Fibroblast of pulmonary artery (primary cell): Measurements from ENCODE around the gene FSTL5.

Experiments
- DNase-seq: peaks from one replicate; pipeline ENCODE4 v3.0.0-alpha.2; 2010; ENCODE audit warnings: low read depth
- H3K4me3 ChIP-seq: replicated peaks from 2 replicates; pipeline ENCODE4 v1.5.1; 2011; ENCODE audit warnings: low read depth, mild to moderate bottlenecking, control low read depth, low read length, moderate library complexity
- TF ChIP-seq, protein P1 (sequence below): IDR thresholded peaks from 2 replicates; pipeline ENCODE4 v1.5.1; 2011; ENCODE audit warnings: mild to moderate bottlenecking, control low read depth, low read length, inconsistent platforms; ENCODE audit errors: missing control alignments

Gene FSTL5

DNA sequence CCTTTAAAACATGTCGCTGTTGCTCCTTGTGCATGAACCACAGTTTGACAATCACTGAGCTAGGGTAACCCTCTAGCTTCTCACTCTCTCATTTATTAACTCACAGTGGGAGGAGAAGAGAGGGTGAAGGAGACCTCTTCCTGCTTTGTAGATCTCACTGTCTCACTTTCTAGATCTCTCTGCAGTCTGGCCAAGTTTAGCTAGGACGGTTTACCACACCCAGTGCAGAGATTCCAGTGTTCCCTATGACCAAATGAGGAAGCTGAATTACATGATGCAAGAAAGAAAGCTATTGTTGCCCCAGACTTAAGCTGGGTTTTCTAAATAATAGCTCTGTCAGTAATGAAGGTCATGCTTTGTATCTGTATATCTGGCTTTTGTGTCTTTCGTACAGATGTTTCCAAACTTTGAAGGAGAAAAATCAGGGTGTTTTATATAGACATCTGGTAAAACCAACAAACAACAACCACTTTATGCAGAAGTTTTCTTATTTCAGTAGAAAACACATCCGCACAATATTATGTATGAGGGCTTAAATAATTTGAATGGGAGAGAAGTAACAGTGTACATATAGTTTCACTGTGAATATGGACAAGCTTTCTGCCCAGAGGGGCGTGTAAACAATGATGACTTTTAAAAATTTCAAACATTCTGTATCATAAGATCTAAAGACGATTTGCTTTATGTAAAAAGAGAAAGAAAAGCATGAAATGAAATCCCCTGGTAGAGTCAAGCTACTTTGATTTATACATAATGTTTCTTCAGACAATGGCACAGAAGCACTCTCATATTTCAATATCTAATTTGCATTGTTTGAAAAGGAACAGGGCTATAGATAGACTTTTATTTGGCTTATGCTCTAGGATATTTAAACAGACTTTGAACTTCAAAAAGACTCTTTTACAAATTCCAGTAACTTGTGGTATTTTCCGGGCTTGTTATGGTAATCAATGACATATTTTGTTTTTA, 582.3 kb downstream of the FSTL5 start:
- H3K4me3 ChIP-seq = no peak overlapping the region
- DNase-seq = peak; percentile 14

DNA sequence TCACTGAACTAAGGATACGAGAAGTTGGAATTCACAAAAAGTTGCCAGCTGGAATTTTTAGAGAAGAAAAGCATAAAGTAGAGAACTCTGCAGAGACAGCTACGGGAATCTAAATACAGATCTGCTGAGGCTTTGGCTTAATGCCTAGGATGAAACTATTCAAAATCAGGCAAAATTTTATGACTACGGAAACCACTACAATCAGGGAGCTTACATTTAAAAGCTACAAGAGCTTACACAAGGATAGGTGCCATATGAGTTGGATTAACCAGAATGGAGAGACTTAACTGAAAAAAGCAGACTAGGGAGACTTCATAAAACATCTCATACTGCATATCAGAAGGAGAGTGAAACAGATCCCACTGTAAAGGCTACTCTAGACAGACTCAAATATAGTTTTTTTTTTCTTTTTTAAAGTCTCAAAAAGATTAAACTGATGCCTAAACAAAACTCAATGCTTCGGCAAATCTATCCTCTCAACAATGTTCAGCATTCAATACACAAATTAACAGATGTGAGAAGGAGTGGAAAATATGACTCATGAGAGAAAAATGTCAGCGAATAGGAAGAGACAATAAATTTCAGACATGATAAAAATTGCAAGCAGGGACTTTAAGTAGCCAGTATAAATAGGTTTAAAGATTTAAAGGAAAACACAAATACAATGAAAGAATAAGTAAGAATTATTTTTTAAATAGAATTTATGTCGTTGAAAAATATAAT, 586.1 kb downstream of the FSTL5 start:
- DNase-seq = peak; percentile 60
- H3K4me3 ChIP-seq = no peak overlapping the region
- TF ChIP-seq, protein P1, sequence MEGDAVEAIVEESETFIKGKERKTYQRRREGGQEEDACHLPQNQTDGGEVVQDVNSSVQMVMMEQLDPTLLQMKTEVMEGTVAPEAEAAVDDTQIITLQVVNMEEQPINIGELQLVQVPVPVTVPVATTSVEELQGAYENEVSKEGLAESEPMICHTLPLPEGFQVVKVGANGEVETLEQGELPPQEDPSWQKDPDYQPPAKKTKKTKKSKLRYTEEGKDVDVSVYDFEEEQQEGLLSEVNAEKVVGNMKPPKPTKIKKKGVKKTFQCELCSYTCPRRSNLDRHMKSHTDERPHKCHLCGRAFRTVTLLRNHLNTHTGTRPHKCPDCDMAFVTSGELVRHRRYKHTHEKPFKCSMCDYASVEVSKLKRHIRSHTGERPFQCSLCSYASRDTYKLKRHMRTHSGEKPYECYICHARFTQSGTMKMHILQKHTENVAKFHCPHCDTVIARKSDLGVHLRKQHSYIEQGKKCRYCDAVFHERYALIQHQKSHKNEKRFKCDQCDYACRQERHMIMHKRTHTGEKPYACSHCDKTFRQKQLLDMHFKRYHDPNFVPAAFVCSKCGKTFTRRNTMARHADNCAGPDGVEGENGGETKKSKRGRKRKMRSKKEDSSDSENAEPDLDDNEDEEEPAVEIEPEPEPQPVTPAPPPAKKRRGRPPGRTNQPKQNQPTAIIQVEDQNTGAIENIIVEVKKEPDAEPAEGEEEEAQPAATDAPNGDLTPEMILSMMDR = no peak

More for the DNA sequence above, 582.3 kb downstream of the FSTL5 start:
- TF ChIP-seq, protein P1 = no peak

DNA sequence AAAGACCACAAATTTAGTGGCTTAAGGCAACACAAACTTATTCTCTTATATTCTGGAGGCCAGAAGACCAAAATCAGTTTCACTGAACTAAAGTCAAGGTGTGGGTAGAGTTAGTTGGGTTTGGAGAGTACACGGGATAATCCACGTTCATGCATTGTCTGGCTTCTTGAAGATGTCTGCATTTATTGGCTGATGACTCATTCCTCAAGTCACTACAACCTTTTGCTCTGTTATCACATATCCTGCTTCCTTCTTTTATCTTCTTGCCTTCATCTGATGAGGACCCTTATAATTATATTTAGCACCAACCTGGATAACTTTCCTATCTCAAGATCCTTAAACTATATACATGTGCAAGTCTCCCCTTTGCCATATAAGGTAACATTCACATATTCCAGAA, 590.0 kb downstream of the FSTL5 start:
- TF ChIP-seq, protein P1 = no peak
- DNase-seq = no peak
- H3K4me3 ChIP-seq = no peak overlapping the region

DNA sequence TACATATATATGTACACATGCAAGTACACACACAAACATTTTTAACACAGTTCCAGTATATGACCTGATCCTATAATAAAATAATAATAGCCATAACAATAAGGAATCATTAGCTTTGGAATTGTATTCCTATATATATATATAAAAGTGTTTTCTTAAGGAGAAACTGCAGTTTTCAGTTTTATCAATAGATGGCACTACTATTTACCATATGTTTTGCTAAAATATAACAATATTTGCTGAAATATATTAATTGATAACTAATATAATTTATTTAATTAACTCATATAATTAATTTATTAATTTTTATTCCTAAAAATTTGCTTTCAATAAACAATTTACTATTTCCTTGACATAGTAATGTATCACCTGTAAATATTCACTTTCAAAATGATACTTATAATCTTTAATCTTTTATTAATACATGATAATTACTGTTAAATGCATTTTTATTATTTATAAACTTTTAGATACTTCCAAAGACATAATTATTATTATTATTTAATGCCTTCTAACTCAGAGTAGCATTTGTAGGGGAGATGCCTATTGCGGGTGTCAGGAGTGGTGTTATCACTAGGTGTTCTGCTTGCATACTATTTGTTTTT, 599.5 kb downstream of the FSTL5 start:
- TF ChIP-seq, protein P1 = peak; percentile 22
- peak; percentile 37 for DNase-seq
- H3K4me3 ChIP-seq = no peak overlapping the region

DNA sequence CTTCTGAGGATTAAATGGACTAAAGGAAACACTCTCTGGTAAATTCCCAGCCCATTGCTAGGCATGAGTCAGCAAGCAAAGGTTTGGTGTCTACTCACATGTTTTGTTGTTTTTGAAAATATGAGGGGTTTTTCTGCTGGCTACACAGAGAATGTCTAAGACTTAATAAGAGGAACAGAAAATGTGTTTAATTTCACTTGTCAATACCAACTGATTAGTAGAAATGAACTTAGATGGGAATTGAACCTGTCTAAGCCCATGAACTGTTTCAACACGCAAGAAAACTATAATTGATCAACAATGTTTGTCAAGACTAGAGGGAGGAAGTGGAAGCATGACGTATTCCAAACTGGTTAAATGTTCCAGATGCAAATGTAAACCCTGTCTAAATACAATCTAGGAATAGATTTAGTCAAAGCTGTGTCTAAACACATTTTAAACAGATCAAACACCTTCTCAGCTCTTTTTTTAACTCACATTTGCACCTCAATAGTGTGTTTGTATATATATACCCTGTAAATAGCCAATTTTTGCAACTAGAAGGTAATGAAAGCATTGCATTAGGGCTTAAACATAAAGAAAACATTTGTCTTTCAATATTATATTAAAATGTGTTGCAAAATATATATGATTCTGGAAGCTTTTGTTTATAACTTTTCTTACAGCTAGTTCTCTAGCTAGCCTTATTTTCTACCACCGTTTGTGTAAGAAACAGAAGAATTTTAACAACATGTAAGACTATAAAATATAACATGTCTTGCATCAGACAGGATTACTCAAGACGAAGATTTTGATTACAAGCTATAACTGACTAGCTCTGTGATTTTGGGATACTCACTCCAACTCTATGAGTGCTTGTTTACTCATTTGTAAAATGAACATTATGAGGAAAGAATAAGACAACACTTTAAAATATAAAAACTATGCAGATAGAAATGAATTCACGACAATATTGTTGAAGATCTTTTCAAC, 607.8 kb downstream of the FSTL5 start:
- peak; percentile 30 for DNase-seq
- H3K4me3 ChIP-seq = no peak overlapping the region
- TF ChIP-seq, protein P1 = no peak

DNA sequence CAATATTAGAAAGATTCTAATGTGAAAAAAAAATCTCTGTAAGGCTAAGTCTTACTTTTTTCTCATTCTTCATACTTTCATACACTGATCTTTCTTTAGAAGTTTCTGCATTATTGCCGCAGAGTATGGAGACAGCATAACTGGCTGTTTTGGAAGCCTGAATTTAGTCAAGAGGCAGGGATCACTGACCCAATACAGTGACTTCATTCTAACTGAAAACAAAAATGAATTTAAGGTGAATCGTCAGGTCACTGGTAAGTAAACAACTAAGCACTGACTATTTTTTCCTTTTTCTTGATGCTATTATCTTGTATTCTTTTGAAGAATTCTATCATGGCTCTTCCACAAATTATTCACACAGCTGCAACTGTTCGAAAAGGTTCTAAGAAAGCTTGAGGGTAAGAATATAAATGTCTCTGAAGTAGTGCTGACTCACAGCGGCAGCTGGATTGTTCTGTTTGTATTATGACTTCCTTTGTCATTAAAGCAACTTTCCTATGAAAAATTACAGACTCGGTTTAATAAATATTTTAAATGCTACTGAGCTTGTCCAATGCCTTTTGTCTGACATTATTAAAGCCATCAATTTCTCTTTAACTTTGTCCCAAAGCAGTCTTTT, 609.3 kb downstream of the FSTL5 start:
- TF ChIP-seq, protein P1 = no peak
- DNase-seq = peak; percentile 31
- H3K4me3 ChIP-seq = no peak overlapping the region
